SJCRH30 (cell line): Measurements from ENCODE around the gene DNAJC18. TPM values are rescaled to one million over a fixed set of nuclear protein-coding genes. Genes with fewer than 3 reads are reported as not detected.

ENCODE experiments used
- DNase-seq, 2 experiments: peaks; one replicate each; pipeline ENCODE4 v3.0.0-alpha.2; 2015 to 2020
- H3K27ac ChIP-seq: fragments of 250-450 bp; sonication (Bioruptor Pico); 2 replicates; pipeline ENCODE4 v1.5.1; 2020; ENCODE audit warnings: mild to moderate bottlenecking, moderate library complexity
- H3K27me3 ChIP-seq: fragments of 250-450 bp; sonication (Bioruptor Pico); 2 replicates; pipeline ENCODE4 v1.5.1; 2020; ENCODE audit warnings: mild to moderate bottlenecking, moderate library complexity
- H3K36me3 ChIP-seq: fragments of 250-450 bp; sonication (Bioruptor Pico); 2 replicates; pipeline ENCODE4 v1.5.1; 2020; ENCODE audit warnings: mild to moderate bottlenecking, moderate library complexity
- H3K4me1 ChIP-seq: fragments of 250-450 bp; sonication (Bioruptor Pico); 2 replicates; pipeline ENCODE4 v1.5.1; 2020; ENCODE audit warnings: mild to moderate bottlenecking, moderate library complexity
- H3K4me3 ChIP-seq: fragments of 250-450 bp; sonication (Bioruptor Pico); 2 replicates; pipeline ENCODE4 v1.5.1; 2020; ENCODE audit warnings: mild to moderate bottlenecking, moderate library complexity
- H3K9me3 ChIP-seq: fragments of 250-450 bp; sonication (Bioruptor Pico); replicated peaks from 2 replicates; pipeline ENCODE4 v1.5.1; 2020; ENCODE audit warnings: mild to moderate bottlenecking, moderate library complexity
- total RNA-seq: library from RNA; depleted of rRNA; stranded (reverse); fragments of >200 nt; shearing (Covaris generic); gene quantifications from 2 replicates; pipeline ENCODE4 v1.2.3, GENCODE V29; 2014

DNAJC18 gene
- total RNA-seq, 1 experiment from 2014 or later: 19.8 TPM

GRCh38 chr5:139408191-139408590, 31.1 kb downstream of the DNAJC18 start:
- no peaks in the 10 kb centered on the region for H3K36me3 ChIP-seq
- H3K27me3 ChIP-seq: no peaks in the 10 kb centered on the region
- H3K4me3 ChIP-seq: no peak overlapping the region
- no peaks in the 10 kb centered on the region for H3K4me1 ChIP-seq
- DNase-seq: no peak
- no peaks in the 10 kb centered on the region for H3K9me3 ChIP-seq
- H3K27ac ChIP-seq: no peak overlapping the region

- H3K27me3 ChIP-seq: no peaks in the 10 kb centered on the region
- H3K36me3 ChIP-seq: no peaks in the 10 kb centered on the region
- DNase-seq: no peak
- H3K4me1 ChIP-seq: no peaks in the 10 kb centered on the region
- no peaks in the 10 kb centered on the region for H3K9me3 ChIP-seq
- no peak overlapping the region for H3K4me3 ChIP-seq
- H3K27ac ChIP-seq: no peak overlapping the region
These were observed 31.8 kb downstream of the DNAJC18 start for GRCh38 chr5:139407517-139407916.

GRCh38 chr5:139406963-139407362, 32.4 kb downstream of the DNAJC18 start:
- Histone ChIP-seq H3K9me3 (no peaks in the 10 kb centered on the region), H3K4me1 (no peaks in the 10 kb centered on the region), H3K27me3 (no peaks in the 10 kb centered on the region), H3K36me3 (no peaks in the 10 kb centered on the region), H3K27ac (no peak overlapping the region), H3K4me3 (no peak overlapping the region)
- no peak for DNase-seq

GRCh38 chr5:139404484-139404840, 34.9 kb downstream of the DNAJC18 start:
- H3K4me1 ChIP-seq: no peaks in the 10 kb centered on the region
- H3K9me3 ChIP-seq: no peaks in the 10 kb centered on the region
- DNase-seq: no peak
- H3K27ac ChIP-seq: peak overlapping the region; percentile 60
- peak overlapping the region; percentile 59 for H3K4me3 ChIP-seq
- no peaks in the 10 kb centered on the region for H3K36me3 ChIP-seq
- no peaks in the 10 kb centered on the region for H3K27me3 ChIP-seq

- no peaks in the 10 kb centered on the region for H3K27me3 ChIP-seq
These were observed 35.4 kb downstream of the DNAJC18 start, which contains the start of gene SPATA24 for GRCh38 chr5:139403787-139404483. TSS of gene SPATA24 (minus strand) at chr5:139404089. CDS start at chr5:139404060, 29 bp downstream.

DNA sequence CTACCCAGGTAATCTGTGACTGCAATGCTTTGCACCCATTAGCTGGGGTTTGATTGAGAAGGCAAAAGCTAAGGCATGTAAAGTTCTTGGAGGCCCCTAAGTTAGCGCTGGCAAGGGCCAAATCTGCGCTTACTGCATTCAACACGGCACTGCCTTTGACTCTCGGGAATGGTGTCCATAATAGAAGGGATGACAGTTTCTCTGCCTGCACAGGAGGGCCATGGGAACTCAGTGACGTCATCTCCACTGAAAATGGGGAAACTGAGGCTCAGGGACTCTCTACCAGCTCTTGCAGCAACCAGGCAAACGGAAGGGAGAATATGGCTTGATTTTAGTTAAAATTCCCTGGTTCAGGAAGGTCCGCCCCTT, 35.9 kb downstream of the DNAJC18 start:
- Histone ChIP-seq H3K4me3 (peak overlapping the region; percentile 59), H3K36me3 (no peaks in the 10 kb centered on the region), H3K27ac (peak overlapping the region; percentile 60), H3K4me1 (no peaks in the 10 kb centered on the region), H3K27me3 (no peaks in the 10 kb centered on the region), H3K9me3 (no peaks in the 10 kb centered on the region)
- DNase-seq: no peak

More at GRCh38 chr5:139403787-139404483, 35.4 kb downstream of the DNAJC18 start, which contains the start of gene SPATA24:
- Histone ChIP-seq H3K4me3 (peak within 1 kb of the TSS; percentile 59), H3K4me1 (no peaks in the 10 kb centered on the region), H3K9me3 (no peaks in the 10 kb centered on the region), H3K36me3 (no peaks in the 10 kb centered on the region), H3K27ac (peak within 1 kb of the TSS; percentile 60)
- DNase-seq: peak; percentile 97 to 98

DNA sequence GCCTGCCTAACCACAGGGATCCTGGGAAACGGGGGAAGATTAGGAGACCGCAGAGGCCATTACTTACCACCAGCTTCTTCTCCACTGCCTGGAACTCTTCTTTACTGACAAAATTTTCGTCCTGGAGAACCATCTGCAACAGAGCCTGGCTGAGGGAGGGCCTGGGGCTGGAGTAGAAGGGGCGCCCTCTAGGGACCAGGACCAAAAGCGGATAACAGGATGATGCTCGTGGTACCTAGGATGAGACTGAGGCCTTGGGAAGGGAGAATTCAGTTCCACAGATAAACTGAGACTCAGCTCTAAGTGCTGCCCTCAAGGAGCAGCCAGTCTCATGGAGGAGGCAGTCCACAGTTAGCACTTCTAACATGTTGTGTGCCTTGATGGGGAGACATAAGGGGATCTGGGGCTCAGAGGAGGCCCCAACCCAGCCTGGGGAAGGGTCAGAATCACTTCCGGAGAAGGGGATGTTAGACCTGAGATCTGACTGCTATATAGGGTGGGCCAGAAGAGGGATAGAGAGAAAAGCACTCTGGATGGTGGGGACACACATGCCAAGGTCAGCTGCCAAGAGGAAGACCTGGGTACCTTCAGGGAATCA, 36.7 kb downstream of the DNAJC18 start:
- no peak overlapping the region for H3K4me3 ChIP-seq
- no peaks in the 10 kb centered on the region for H3K4me1 ChIP-seq
- no peaks in the 10 kb centered on the region for H3K9me3 ChIP-seq
- no peak overlapping the region for H3K27ac ChIP-seq
- peak; percentile 49 to 63 for DNase-seq
- no peaks in the 10 kb centered on the region for H3K36me3 ChIP-seq
- no peaks in the 10 kb centered on the region for H3K27me3 ChIP-seq

GRCh38 chr5:139401546-139401945, 37.8 kb downstream of the DNAJC18 start:
- H3K4me3 ChIP-seq: no peak overlapping the region

GRCh38 chr5:139399501-139400121, 39.7 kb downstream of the DNAJC18 start:
- H3K27ac ChIP-seq: no peak overlapping the region
- DNase-seq: no peak
- H3K27me3 ChIP-seq: no peaks in the 10 kb centered on the region
- H3K4me3 ChIP-seq: no peak overlapping the region
- peaks cover 14% of the 10 kb centered on the region for H3K4me1 ChIP-seq
- no peaks in the 10 kb centered on the region for H3K36me3 ChIP-seq
- H3K9me3 ChIP-seq: no peaks in the 10 kb centered on the region

More at GRCh38 chr5:139401546-139401945, 37.8 kb downstream of the DNAJC18 start:
- H3K27me3 ChIP-seq: no peaks in the 10 kb centered on the region
- H3K9me3 ChIP-seq: no peaks in the 10 kb centered on the region
- no peak for DNase-seq
- H3K4me1 ChIP-seq: no peaks in the 10 kb centered on the region
- H3K27ac ChIP-seq: no peak overlapping the region
- H3K36me3 ChIP-seq: no peaks in the 10 kb centered on the region

DNA sequence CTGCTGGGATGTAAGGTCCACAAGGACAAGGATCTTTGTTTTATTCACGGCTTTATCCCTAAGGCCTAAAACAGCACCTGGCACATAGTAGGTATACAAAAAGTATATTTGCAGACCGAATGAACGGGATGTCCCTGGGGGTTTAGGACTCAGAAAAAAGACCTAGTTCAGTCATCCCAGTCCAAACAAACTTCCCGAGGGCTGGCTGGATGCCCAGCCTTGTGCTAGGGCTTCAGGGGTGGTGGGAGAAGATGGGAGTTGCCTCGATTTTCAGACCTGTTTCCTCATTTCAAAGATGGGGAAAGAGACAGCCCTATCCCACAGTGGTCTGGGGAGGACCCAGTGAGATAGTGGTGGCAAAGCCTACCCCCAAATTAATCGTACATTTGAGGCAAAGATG, 41.4 kb downstream of the DNAJC18 start:
- no peaks in the 10 kb centered on the region for H3K36me3 ChIP-seq
- H3K27ac ChIP-seq: no peak overlapping the region
- peaks cover 14% of the 10 kb centered on the region for H3K4me1 ChIP-seq
- DNase-seq: peak in 1 of 2 experiments; percentile 56
- H3K27me3 ChIP-seq: no peaks in the 10 kb centered on the region
- H3K9me3 ChIP-seq: 0 out of 2 replicates have a peak, but pooled peaks cover 3% of the 10 kb centered on the region
- H3K4me3 ChIP-seq: no peak overlapping the region

- Histone ChIP-seq H3K4me3 (no peak overlapping the region), H3K36me3 (no peaks in the 10 kb centered on the region), H3K9me3 (0 out of 2 replicates have a peak, but pooled peaks cover 3% of the 10 kb centered on the region), H3K27ac (no peak overlapping the region), H3K27me3 (no peaks in the 10 kb centered on the region), H3K4me1 (peaks cover 14% of the 10 kb centered on the region)
- no peak for DNase-seq
These were observed 42.6 kb downstream of the DNAJC18 start for GRCh38 chr5:139396691-139397090.

DNA sequence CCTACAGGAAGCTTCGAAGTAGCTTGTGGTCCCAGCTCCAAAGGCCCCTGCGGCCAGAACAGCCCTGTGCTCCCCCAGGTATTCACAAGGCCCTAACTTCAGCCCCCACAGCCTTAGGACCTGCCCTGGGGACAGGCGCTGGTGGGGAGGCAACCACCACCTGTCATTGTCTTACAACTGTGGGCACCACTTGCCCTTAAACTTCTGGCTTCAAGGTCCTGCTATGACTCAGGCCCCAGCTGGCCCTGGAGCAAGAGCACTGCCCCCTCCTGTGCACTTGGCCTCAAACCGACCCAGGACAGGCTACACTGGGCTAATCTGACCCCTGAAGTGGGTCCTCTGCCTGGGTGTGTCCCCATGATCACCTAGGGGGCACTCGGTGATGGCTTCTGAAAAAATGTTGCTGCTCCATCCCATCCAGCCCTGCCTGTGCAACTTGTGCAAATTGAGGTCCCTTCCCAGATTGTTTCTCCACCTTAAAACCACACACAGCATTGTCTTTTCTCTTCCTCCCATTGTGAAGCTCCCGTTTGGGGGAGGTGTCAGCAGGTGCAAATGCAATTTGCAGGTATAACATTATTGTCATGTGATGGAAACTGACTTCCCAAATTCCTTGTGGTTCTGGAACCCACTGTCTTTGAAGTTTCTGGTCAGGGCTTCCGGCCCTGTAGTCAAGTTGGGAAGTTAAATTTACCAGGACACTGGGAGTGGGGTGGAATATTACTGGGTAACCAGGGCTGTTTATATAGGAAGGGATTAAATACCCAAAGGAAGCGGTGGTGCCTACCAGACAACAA, 43.3 kb downstream of the DNAJC18 start:
- Histone ChIP-seq H3K4me3 (no peak overlapping the region), H3K27ac (peak overlapping the region; percentile 37), H3K36me3 (no peaks in the 10 kb centered on the region), H3K4me1 (peaks cover 14% of the 10 kb centered on the region), H3K9me3 (0 out of 2 replicates have a peak, but pooled peaks cover 3% of the 10 kb centered on the region), H3K27me3 (no peaks in the 10 kb centered on the region)
- peak; percentile 81 to 84 for DNase-seq

GRCh38 chr5:139394654-139395566, 44.4 kb downstream of the DNAJC18 start, which contains the start of gene PROB1:
TSS of gene PROB1 (minus strand) at chr5:139395104. CDS start at chr5:139395081, 23 bp downstream.
- H3K27ac ChIP-seq: peak within 1 kb of the TSS; percentile 37
- no peaks in the 10 kb centered on the region for H3K27me3 ChIP-seq
- H3K4me3 ChIP-seq: no peak within 1 kb of the TSS
- H3K36me3 ChIP-seq: no peaks in the 10 kb centered on the region
- peaks cover 14% of the 10 kb centered on the region for H3K4me1 ChIP-seq
- H3K9me3 ChIP-seq: 0 out of 2 replicates have a peak, but pooled peaks cover 3% of the 10 kb centered on the region
- DNase-seq: no peak
